GM23338 (cell line): Measurements from ENCODE around the gene SAMD8. TPM values are rescaled to one million over a fixed set of nuclear protein-coding genes. Genes with fewer than 3 reads are reported as not detected.

Source experiments
- ATAC-seq: fragments of 200-7000 bp; cut with Tn5 transposase; 3 replicates; pipeline ENCODE4 v1.9.1; 2020
- DNase-seq: peaks from one replicate; pipeline ENCODE4 v3.0.0-alpha.2; 2015; ENCODE audit warnings: low spot score
- H2AFZ ChIP-seq: fragments of 200-600 bp; sonication (generic); 2 replicates; pipeline ENCODE4 v1.8.0; 2016; ENCODE audit warnings: antibody characterized with exemption, mild to moderate bottlenecking, moderate library complexity
- H3F3A ChIP-seq: fragments of 200-600 bp; sonication (generic); replicated peaks from 2 replicates; pipeline ENCODE4 v1.8.0; 2017; ENCODE audit warnings: antibody characterized with exemption, mixed run types, low read depth
- H3K27ac ChIP-seq: fragments of 200-600 bp; sonication (generic); 2 replicates; pipeline ENCODE4 v1.6.1; 2016; ENCODE audit warnings: low read depth
- H3K27me3 ChIP-seq: fragments of 200-600 bp; sonication (generic); 2 replicates; pipeline ENCODE4 v1.8.0; 2016; ENCODE audit warnings: mild to moderate bottlenecking, mixed run types, moderate library complexity; ENCODE audit not compliant: insufficient read depth
- H3K36me3 ChIP-seq: fragments of 200-600 bp; sonication (generic); 2 replicates; pipeline ENCODE4 v1.8.0; 2016; ENCODE audit warnings: mild to moderate bottlenecking; ENCODE audit not compliant: insufficient read depth
- H3K4me1 ChIP-seq: fragments of 200-600 bp; sonication (generic); 2 replicates; pipeline ENCODE4 v1.8.0; 2016; ENCODE audit warnings: mild to moderate bottlenecking, moderate library complexity; ENCODE audit not compliant: insufficient read depth
- H3K4me2 ChIP-seq: fragments of 200-600 bp; sonication (generic); 2 replicates; pipeline ENCODE4 v1.7.1; 2017; ENCODE audit warnings: mixed run types
- H3K4me3 ChIP-seq: fragments of 200-600 bp; sonication (generic); 2 replicates; pipeline ENCODE4 v1.6.1; 2016; ENCODE audit warnings: mixed run types
- H3K79me2 ChIP-seq: fragments of 200-600 bp; sonication (generic); replicated peaks from 2 replicates; pipeline ENCODE4 v1.8.0; 2017; ENCODE audit warnings: mild to moderate bottlenecking; ENCODE audit not compliant: insufficient read depth
- H3K9me2 ChIP-seq: fragments of 200-600 bp; sonication (generic); 2 replicates; pipeline ENCODE4 v1.8.0; 2017; ENCODE audit not compliant: insufficient read depth
- H4K20me1 ChIP-seq: fragments of 200-600 bp; sonication (generic); replicated peaks from 2 replicates; pipeline ENCODE4 v1.8.0; 2017; ENCODE audit warnings: mild to moderate bottlenecking; ENCODE audit not compliant: insufficient read depth
- H3K27ac Mint-ChIP-seq: 2 replicates; pipeline ENCODE4 v1.8.0; 2020; ENCODE audit warnings: inconsistent platforms, mild to moderate bottlenecking, moderate library complexity, mixed read lengths
- H3K27me3 Mint-ChIP-seq: 3 replicates; pipeline ENCODE4 v1.8.0; 2022; ENCODE audit warnings: low read depth, mild to moderate bottlenecking, moderate library complexity, mixed read lengths, inconsistent platforms; ENCODE audit not compliant: insufficient read depth, poor library complexity
- H3K36me3 Mint-ChIP-seq: 3 replicates; pipeline ENCODE4 v1.8.0; 2021; ENCODE audit warnings: low read depth, mild to moderate bottlenecking, inconsistent platforms, moderate library complexity, mixed read lengths
- H3K4me1 Mint-ChIP-seq: 3 replicates; pipeline ENCODE4 v1.8.0; 2020; ENCODE audit warnings: mild to moderate bottlenecking, inconsistent platforms, mixed read lengths
- H3K4me3 Mint-ChIP-seq: 3 replicates; pipeline ENCODE4 v1.8.0; 2021; ENCODE audit warnings: moderate library complexity, mild to moderate bottlenecking, inconsistent platforms, mixed read lengths
- H3K9me3 Mint-ChIP-seq: 3 replicates; pipeline ENCODE4 v1.8.0; 2020; ENCODE audit warnings: moderate library complexity, mild to moderate bottlenecking, inconsistent platforms, mixed read lengths
- CREB1 ChIP-seq: fragments of 250-450 bp; sonication (Bioruptor Pico); IDR thresholded peaks from 2 replicates; pipeline ENCODE4 v1.5.0; 2020; ENCODE audit warnings: low read depth, mild to moderate bottlenecking, moderate library complexity
- CTCF ChIP-seq, 2 experiments: fragments of 200-600 bp in 1 of 2; sonication (generic) in 1 of 2; conservative IDR thresholded peaks; 2 replicates each; pipeline versions ENCODE4 v1.5.1 to v1.6.1; 2016 to 2017; ENCODE audit warnings: antibody characterized with exemption in 2 of 2, low read depth in 2 of 2, mild to moderate bottlenecking in 2 of 2, moderate library complexity in 1 of 2
- ETS1 ChIP-seq: IDR thresholded peaks from 2 replicates; pipeline ENCODE4 v1.6.1; 2016; ENCODE audit warnings: antibody characterized with exemption
- EZH2 ChIP-seq: fragments of 200-600 bp; sonication (generic); IDR thresholded peaks from one replicate; pipeline ENCODE4 v1.8.0; 2017; ENCODE audit warnings: antibody characterized with exemption, mild to moderate bottlenecking, low read depth; ENCODE audit not compliant: unreplicated experiment
- EZH2phosphoT487 ChIP-seq: fragments of 200-600 bp; sonication (generic); IDR thresholded peaks from one replicate; pipeline ENCODE4 v1.8.1; 2018; ENCODE audit warnings: antibody characterized with exemption; ENCODE audit not compliant: unreplicated experiment
- JUNB ChIP-seq: IDR thresholded peaks from one replicate; pipeline ENCODE4 v1.6.1; 2016; ENCODE audit warnings: antibody characterized with exemption; ENCODE audit not compliant: unreplicated experiment
- NANOG ChIP-seq: IDR thresholded peaks from 2 replicates; pipeline ENCODE4 v1.6.1; 2016; ENCODE audit warnings: antibody characterized with exemption, borderline replicate concordance
- POLR2AphosphoS5 ChIP-seq: IDR thresholded peaks from 2 replicates; pipeline ENCODE4 v1.6.1; 2016; ENCODE audit warnings: antibody characterized with exemption, low read depth
- REST ChIP-seq: IDR thresholded peaks from one replicate; pipeline ENCODE4 v1.6.1; 2018; ENCODE audit warnings: antibody characterized with exemption; ENCODE audit not compliant: unreplicated experiment
- STAT1 ChIP-seq: IDR thresholded peaks from one replicate; pipeline ENCODE4 v1.6.1; 2016; ENCODE audit warnings: antibody characterized with exemption; ENCODE audit not compliant: unreplicated experiment
- ZNF114 ChIP-seq: fragments of 250-450 bp; sonication (Bioruptor Pico); IDR thresholded peaks from 2 replicates; pipeline ENCODE4 v1.5.0; 2020; ENCODE audit warnings: mild to moderate bottlenecking, moderate library complexity
- ZNF331 ChIP-seq: fragments of 250-450 bp; sonication (Bioruptor Pico); IDR thresholded peaks from 2 replicates; pipeline ENCODE4 v1.5.0; 2020; ENCODE audit warnings: low read depth, mild to moderate bottlenecking, moderate library complexity
- polyA plus RNA-seq: library from polyadenylated mRNA; unstranded; fragments of >200 nt; fragmentation: Nextera tagmentation; extraction: Ambion mirVana; gene quantifications from 2 replicates; pipeline ENCODE4 v1.2.1, GENCODE V29; 2016
- total RNA-seq: library from RNA; depleted of rRNA; stranded (reverse); fragments of >200 nt; shearing (Covaris generic); gene quantifications from 2 replicates; pipeline ENCODE4 v1.2.3, GENCODE V29; 2014
- TF ChIP-seq, protein P1 (sequence below): fragments of 250-450 bp; sonication (Bioruptor Pico); IDR thresholded peaks from 2 replicates; pipeline ENCODE4 v1.5.0; 2020; ENCODE audit warnings: mild to moderate bottlenecking, moderate library complexity

The SAMD8 gene
- total and polyA plus RNA-seq, 2 experiments from 2014 or later: 7.8 to 28.4 TPM

DNA sequence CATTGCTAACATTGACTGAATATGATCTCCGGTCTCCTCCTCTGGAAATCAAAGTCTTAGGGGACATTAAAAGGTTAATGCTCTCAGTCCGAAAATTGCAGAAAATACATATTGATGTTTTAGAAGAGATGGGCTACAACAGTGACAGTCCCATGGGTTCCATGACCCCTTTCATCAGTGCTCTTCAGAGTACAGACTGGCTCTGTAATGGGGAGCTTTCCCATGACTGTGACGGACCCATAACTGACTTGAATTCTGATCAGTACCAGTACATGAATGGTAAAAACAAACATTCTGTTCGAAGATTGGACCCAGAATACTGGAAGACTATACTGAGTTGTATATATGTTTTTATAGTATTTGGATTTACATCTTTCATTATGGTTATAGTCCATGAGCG is 39.2 kb downstream of the SAMD8 start:
- Histone ChIP-seq H3K4me2 (no peak overlapping the region), H3F3A (no peaks in the 10 kb centered on the region), H2AFZ (no peak overlapping the region), H3K4me1 (no peaks in the 10 kb centered on the region), H3K4me3 (no peak overlapping the region), H3K79me2 (peaks cover 24% of the 10 kb centered on the region), H4K20me1 (no peaks in the 10 kb centered on the region; the same call in none of the 2 replicates), H3K9me2 (no peaks in the 10 kb centered on the region), H3K36me3 (peaks cover 4% of the 10 kb centered on the region; the same call in 1 of the 2 replicates), H3K27me3 (no peaks in the 10 kb centered on the region), H3K27ac (no peak overlapping the region)
- Mint-ChIP-seq H3K9me3 (no peaks in the 10 kb centered on the region), H3K4me1 (peaks cover 3% of the 10 kb centered on the region; the same call in 1 of the 3 replicates), H3K27me3 (no peaks in the 10 kb centered on the region), H3K4me3 (no peak overlapping the region), H3K27ac (no peak overlapping the region), H3K36me3 (peaks cover 23% of the 10 kb centered on the region)
- ATAC-seq: no peak
- TF ChIP-seq ZNF114 (CRISPR knock-in tag) (no peak), ZNF331 (no peak), POLR2AphosphoS5 (no peak), EZH2phosphoT487 (no peak), ETS1 (no peak), JUNB (no peak), CREB1 (CRISPR knock-in tag) (no peak), STAT1 (no peak), NANOG (no peak), EZH2 (no peak), CTCF (conservative IDR thresholded peaks at IDR 0.05; ENCODE audit: low read depth in 2 of 2) (no peak), REST (no peak)
- TF ChIP-seq, protein P1, sequence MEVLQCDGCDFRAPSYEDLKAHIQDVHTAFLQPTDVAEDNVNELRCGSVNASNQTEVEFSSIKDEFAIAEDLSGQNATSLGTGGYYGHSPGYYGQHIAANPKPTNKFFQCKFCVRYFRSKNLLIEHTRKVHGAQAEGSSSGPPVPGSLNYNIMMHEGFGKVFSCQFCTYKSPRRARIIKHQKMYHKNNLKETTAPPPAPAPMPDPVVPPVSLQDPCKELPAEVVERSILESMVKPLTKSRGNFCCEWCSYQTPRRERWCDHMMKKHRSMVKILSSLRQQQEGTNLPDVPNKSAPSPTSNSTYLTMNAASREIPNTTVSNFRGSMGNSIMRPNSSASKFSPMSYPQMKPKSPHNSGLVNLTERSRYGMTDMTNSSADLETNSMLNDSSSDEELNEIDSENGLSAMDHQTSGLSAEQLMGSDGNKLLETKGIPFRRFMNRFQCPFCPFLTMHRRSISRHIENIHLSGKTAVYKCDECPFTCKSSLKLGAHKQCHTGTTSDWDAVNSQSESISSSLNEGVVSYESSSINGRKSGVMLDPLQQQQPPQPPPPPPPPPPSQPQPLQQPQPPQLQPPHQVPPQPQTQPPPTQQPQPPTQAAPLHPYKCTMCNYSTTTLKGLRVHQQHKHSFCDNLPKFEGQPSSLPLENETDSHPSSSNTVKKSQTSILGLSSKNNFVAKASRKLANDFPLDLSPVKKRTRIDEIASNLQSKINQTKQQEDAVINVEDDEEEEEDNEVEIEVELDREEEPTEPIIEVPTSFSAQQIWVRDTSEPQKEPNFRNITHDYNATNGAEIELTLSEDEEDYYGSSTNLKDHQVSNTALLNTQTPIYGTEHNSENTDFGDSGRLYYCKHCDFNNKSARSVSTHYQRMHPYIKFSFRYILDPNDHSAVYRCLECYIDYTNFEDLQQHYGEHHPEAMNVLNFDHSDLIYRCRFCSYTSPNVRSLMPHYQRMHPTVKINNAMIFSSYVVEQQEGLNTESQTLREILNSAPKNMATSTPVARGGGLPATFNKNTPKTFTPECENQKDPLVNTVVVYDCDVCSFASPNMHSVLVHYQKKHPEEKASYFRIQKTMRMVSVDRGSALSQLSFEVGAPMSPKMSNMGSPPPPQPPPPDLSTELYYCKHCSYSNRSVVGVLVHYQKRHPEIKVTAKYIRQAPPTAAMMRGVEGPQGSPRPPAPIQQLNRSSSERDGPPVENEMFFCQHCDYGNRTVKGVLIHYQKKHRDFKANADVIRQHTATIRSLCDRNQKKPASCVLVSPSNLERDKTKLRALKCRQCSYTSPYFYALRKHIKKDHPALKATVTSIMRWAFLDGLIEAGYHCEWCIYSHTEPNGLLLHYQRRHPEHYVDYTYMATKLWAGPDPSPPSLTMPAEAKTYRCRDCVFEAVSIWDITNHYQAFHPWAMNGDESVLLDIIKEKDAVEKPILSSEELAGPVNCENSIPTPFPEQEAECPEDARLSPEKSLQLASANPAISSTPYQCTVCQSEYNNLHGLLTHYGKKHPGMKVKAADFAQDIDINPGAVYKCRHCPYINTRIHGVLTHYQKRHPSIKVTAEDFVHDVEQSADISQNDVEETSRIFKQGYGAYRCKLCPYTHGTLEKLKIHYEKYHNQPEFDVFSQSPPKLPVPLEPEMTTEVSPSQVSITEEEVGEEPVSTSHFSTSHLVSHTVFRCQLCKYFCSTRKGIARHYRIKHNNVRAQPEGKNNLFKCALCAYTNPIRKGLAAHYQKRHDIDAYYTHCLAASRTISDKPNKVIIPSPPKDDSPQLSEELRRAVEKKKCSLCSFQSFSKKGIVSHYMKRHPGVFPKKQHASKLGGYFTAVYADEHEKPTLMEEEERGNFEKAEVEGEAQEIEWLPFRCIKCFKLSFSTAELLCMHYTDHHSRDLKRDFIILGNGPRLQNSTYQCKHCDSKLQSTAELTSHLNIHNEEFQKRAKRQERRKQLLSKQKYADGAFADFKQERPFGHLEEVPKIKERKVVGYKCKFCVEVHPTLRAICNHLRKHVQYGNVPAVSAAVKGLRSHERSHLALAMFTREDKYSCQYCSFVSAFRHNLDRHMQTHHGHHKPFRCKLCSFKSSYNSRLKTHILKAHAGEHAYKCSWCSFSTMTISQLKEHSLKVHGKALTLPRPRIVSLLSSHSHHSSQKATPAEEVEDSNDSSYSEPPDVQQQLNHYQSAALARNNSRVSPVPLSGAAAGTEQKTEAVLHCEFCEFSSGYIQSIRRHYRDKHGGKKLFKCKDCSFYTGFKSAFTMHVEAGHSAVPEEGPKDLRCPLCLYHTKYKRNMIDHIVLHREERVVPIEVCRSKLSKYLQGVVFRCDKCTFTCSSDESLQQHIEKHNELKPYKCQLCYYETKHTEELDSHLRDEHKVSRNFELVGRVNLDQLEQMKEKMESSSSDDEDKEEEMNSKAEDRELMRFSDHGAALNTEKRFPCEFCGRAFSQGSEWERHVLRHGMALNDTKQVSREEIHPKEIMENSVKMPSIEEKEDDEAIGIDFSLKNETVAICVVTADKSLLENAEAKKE: no peak
- DNase-seq: no peak
